Measurements from ENCODE around the gene PDGFRB. TPM values are rescaled to one million over a fixed set of nuclear protein-coding genes. Genes with fewer than 3 reads are reported as not detected.

PDGFRB gene
- total RNA-seq, 1 donor from 2014 or later, result 9.5 TPM

DNA sequence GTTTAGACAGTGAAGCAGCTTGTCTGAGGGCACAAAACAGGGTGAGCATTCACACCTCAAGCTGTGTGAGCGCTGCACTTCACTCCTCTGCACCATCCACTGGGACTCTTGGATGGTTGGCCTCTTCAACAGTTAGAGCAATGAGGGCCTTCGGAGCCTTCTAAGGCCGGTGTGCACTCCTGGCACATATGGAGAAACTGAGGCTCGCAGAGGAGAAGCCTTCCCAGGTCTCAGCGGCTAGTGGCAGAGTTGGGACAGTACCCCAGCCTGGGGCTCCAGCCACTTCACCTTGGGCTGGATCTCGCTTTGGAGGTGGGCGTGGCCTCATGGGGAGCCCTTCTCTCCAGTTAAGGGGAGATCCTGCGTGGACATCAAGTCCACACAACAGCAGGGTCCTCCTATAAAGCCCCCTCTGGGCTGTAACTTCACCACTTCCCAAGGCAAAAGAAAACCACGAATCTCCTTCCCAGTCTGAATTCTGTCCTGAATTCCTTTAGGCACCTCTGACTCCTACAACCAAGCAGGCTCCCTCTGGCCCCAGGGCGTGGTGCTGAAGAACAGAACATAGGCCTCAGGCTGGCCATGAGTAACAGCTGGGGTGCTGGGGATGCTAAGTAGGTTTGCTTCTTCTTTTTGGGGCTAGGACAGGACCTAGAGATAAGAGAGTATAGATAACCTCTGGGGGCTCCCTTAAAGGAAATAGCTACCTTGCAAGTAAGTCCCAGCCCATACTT is 38.8 kb downstream of the PDGFRB start:
- no peak for DNase-seq (ENCODE audit: low read depth in 2 of 2)

- DNase-seq (ENCODE audit: low read depth in 2 of 2), result no peak
Observed at GRCh38 chr5:150114773-150115408, 40.8 kb downstream of the PDGFRB start.

GRCh38 chr5:150114102-150114641 is 41.5 kb downstream of the PDGFRB start:
- DNase-seq (ENCODE audit: low read depth in 2 of 2), result no peak

DNA sequence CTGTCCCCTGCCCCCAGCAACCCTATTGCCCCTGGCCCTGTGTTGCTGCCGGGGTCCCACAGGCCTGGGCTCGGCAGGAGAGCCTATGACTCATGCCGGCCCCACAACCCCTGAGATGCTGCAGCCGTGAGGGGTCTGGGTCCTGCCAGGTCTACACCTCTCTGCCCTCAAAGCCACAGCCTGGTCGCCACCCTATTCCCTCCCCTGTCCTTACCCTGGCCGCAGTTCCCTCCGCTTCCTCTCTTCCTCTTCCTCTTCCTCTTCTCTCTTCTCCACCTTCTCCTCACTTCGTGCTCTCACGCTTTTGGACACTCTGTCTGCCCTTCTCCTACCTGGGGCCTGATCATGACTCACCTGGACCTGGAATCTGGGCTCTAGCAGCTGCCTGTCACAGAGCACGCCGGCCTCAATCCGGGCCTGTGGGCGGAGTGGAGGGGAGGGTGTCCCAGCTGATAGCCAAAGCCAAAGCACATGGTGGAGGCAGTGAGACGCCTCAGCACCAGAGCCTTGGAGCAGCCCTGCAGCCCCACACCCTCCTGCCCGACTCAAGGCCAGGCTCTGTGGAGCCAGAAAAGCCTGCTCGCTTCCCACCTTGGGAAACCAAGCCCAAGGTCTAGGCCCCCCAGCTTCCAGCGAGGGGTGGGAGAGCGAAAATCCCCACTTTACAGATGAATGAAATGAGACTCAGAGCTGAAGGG is 42.4 kb downstream of the PDGFRB start:
- no peak for DNase-seq (ENCODE audit: low read depth in 2 of 2)

DNA sequence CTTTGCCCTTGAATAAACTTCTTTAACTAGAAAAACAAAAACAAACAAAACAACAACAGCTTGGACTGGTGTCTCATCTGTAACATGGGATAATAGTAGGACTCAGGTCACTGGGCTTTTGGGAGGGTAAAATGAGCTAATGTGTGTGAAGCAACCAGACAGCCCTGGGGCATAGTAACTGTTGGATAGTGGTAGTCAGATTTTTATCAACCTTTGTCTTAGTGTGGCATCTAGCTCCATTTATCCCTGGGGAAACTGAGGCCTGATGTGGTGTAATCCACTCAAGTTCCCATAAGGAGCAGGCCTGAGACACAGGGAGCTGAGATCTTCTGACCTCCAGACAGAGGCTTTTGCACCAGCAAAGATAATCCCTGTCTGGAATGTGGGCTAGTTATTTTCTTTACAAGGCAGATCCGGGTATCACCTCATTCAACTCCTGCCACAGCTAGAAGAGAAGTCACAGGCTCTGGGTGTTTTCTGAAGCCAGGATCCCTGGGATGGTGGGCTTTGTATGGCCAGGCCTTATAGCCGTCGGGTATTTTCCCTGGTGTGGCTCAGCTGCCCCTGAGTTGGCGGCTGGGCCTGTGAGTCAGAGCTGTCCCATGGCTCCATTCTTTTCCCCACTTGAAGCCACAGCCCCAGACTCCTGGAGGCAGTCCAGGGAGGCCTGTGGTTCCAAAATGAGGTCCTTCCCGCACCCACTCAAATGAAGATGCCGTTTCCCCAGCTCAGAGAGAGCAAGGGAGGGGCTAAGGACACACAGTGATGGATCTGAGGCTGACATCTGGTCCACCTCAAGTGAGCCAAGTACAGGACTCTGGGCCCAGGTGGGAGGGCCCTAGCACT is 43.2 kb downstream of the PDGFRB start:
- DNase-seq (ENCODE audit: low read depth in 2 of 2), result peak in 1 of 2 donors; percentile 58

- DNase-seq (ENCODE audit: low read depth in 2 of 2), result no peak
Observed at GRCh38 chr5:150111122-150111521, 44.5 kb downstream of the PDGFRB start.

DNA sequence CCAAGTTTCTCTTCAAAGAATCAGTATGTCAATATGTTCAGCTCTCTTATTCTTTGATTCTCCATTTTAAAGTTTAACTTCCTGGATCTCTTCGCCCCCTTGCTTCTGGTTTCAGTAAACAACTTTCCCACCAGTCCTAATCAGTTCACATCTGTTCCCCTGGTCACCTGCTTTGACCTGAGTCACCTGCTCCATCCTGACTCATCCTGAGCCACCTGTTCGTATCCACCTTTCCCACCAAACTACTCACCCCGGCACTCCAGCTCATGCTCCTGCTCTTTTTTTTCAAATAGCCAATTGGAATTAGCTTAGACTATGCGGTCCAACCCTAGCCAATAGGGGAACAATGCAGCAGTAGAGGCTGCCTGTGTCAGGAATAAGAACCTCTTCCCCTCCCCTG is 45.7 kb downstream of the PDGFRB start:
- DNase-seq (ENCODE audit: low read depth in 2 of 2), result no peak

DNA sequence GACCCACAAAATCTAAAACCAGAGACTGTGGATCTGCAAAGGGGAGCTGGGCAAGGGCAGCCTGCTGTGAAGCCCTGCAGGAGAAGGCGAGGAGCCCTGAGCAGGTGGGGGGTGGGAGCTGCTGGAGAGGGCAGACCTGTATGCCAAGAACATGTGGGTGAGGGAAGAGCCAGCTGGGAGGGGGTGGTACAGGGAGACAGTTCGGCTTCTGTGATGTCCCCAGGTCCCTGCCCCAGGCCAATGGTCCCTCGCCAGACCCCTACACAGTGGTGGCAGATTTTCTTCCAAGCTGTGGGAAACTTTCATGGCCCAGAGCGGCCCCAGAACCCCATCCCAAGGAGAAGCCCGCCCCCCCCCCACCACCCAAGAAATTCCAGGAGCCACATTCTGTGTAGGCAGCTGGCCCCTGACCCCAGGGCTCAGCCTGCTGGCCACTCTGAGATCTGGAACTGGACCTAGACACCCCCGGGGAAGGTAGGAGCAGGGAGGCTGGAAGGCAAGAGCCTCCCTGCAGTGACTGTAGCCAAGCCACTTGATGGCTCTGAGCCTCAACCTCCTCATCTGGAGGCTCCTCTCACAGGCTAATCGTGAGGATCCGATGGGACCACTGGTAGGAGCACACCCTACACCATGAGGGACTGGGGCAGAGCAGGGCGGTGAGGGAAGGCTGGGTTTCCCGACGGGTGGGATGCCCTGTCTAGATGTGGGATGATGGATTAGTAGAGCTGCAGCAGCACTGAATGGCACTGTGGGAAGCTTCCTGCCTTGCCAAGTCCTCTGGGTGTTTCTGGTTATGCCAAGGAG is 46.7 kb downstream of the PDGFRB start:
- DNase-seq (ENCODE audit: low read depth in 2 of 2), result no peak

DNA sequence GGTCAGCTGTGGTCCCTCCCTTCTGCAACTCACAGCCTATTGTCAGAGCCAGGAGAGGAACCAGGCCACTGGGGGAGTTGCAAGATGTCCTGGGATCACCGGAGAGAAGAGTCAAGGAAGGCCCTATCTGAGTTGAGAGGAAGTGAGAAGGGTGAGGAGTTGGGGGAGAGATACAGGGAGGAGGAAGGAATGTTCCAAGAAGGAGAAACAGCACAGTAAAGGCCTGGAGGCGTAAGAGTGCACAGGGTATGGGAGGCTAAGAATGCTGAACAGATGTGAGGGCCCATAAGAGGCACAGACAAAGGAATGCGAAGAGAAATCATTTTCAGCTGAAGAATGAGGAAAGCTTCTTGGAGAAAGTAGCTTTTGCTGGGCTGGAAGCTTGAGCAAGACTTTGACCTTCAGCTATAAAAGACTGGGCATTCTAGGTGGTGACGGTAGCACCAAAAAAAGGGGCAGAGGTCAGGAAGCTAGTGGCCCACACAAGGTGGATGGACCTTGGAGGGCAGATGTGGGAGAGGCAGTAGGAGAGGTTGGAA is 47.7 kb downstream of the PDGFRB start:
- DNase-seq (ENCODE audit: low read depth in 2 of 2), result no peak

- DNase-seq (ENCODE audit: low read depth in 2 of 2), result peak; percentile 44 to 72
Observed at GRCh38 chr5:150106674-150107426, 48.8 kb downstream of the PDGFRB start.

DNA sequence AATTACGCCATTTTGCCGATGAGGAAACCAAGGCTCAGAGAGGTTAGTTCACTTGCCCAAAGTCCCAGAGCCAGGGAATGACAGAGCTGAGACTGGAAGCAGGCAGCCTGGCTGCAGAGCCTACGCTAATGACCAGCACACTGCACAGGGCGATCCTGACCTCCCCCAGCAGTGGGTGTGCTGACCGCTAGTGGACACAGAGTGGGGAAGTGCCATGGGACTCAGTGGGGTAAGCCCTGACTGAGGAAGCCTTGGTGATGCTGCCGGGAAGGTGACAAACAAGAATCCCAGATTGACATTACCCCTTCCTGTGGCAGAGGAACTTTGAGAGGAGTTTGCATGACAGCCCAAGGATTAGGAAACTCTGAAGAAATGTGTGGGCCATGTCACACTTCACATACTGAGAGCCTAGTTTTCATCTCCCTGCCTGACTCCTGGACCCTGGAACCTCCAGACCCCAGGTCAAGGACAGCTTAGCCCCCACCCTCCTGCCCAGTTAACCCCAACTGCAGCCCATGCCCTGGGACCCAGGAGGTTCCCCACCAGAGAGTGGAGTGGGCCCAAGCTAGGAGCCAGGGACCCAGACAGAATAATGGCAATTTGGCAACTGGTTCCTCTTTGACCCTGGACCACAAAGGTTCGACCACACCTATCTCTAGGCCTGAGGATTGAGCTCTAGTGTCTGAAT is 49.6 kb downstream of the PDGFRB start:
- DNase-seq (ENCODE audit: low read depth in 2 of 2), result no peak

- no peak for DNase-seq (ENCODE audit: low read depth in 2 of 2)
Observed at GRCh38 chr5:150104550-150104870, 51.1 kb downstream of the PDGFRB start.

DNA sequence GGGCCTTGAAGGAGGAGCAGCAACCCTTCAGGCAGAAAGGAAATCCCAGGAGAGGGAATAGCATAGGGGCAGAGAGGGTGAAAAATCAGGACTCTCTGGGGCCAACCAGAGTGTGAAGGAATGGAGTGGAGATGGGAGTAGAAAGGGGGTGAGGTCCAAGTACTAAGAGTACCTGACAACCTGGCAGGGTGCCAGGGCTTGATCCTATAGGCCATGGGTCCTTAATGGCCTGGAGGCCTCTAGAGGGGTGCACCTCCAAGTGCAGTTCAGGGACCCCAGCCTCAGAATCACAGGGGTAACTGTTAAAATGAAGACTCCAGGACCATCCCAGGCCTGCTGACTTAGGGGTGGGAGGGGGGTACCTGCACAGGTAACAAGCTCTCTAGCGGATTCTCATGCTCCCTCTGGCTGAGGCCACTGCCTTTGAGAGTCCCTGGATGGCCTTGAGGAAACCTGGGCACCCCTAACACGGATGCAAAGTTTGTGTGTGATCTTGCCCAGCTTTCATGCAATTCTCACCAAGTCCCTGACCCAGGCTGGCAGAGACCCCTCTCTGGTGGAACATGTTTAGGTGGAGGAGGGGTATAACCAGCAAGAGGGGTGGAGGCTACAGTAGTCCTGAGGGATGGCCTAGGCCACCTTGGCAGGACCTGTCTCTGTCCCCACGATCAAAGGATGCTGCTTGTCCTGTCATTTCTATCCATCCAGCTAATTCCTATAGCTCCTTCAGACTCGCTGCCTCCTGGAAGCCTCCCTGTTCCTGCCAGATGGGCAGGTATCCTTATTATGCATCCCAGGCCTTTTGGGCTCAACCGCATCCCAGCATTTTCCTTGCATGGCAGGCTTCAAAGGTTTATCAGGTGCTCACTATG is 51.7 kb downstream of the PDGFRB start:
- no peak for DNase-seq (ENCODE audit: low read depth in 2 of 2)

GRCh38 chr5:150101023-150101422 is 54.6 kb downstream of the PDGFRB start:
- DNase-seq (ENCODE audit: low read depth in 2 of 2), result no peak

- no peak for DNase-seq (ENCODE audit: low read depth in 2 of 2)
Observed at GRCh38 chr5:150097152-150097551, 58.5 kb downstream of the PDGFRB start.

DNA sequence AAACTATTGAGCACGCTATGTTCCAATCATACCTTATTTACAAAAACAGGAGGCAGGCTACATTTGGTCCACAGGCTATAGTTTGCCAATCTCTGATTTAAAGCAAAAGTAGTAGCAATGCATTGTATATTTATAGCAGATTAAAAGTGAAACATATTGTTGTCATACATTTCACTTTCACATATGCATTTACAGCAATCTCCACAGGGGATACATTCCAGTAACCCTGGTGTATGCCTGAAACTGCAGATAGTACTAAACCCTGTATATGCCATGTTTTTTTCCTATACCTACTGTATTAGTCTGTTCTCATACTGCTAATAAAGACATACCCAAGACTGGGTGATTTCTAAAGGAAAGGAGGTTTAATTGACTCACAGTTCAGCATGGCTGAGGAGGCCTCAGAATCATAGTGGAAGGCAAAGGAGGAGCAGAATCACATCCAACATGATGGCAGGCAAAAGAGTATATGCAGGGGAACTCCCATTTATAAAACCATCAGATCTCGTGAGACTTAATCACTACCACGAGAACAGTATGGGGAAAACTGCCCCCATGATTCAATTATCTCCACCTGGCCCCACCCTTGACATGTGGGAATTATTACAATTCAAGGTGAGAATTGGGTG is 63.4 kb downstream of the PDGFRB start:
- no peak for DNase-seq (ENCODE audit: low read depth in 2 of 2)

GRCh38 chr5:150085950-150086715 is 69.5 kb downstream of the PDGFRB start, which contains the start of gene CSF1R:
TSS of gene CSF1R (minus strand) at chr5:150086554. CDS start at chr5:150086427, 127 bp downstream.
- no peak for DNase-seq (ENCODE audit: low read depth in 2 of 2)

Measured in lung microvascular endothelial cell (primary cell).